Measurements from ENCODE around the gene RABGAP1L. TPM values are rescaled to one million over a fixed set of nuclear protein-coding genes. Genes with fewer than 3 reads are reported as not detected.
"Not testable (repeated sequence)": the region's sequence is repeated elsewhere in the genome, so short reads cannot be mapped to it uniquely, and the experiment has no call there.

RABGAP1L gene
- total and polyA plus RNA-seq, 5 experiments from 2014 or later = 36.8 to 93.6 (median 59.8) TPM

- POLR2A ChIA-PET, DNase-seq, H3K27ac Mint-ChIP-seq, H3K27me3 Mint-ChIP-seq, ATAC-seq, H3K4me3 Mint-ChIP-seq: not testable (repeated sequence)
- Mint-ChIP-seq H3K36me3 (peaks cover 13 to 48% (median 20%) of the 10 kb centered on the region in 3 donors), H3K4me1 (peaks cover 20 to 33% (median 26%) of the 10 kb centered on the region in 4 donors), H3K9me3 (peaks cover 3 to 46% (median 14%) of the 10 kb centered on the region in 9 donors)
Measured at GRCh38 chr1:174409801-174410200, 250.5 kb downstream of the RABGAP1L start.

DNA sequence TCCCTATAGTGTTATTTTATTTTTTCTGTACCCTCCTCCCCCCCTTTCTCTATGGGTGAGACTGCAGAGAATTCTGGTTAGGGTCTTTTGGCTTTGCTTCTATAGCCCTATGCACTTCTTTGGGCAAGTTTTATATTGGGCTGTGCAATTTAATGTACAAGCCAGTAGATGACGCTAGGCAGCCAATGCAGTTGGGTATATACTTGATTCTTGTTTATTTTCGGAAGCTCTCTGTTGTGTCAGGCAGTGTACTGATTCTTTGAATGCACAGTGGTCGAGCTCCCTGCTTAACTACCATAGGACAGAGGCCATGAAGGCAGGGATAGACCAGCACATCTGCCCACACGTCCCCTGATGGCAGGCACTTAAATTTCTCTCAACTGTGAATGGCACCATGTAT lies 254.3 kb downstream of the RABGAP1L start:
- no peaks in the 10 kb centered on the region for H3K27me3 Mint-ChIP-seq
- peak overlapping the region in 1 of 10 donors; percentile 37 for H3K4me3 Mint-ChIP-seq
- peaks cover 19 to 28% (median 26%) of the 10 kb centered on the region in 4 donors for H3K4me1 Mint-ChIP-seq
- H3K27ac Mint-ChIP-seq = no peak overlapping the region
- H3K36me3 Mint-ChIP-seq = peaks cover 10 to 33% (median 20%) of the 10 kb centered on the region in 3 donors
- POLR2A ChIA-PET = no interaction called here
- no peak for ATAC-seq
- no peak for DNase-seq
- peaks cover 3 to 40% (median 14%) of the 10 kb centered on the region in 9 donors for H3K9me3 Mint-ChIP-seq

DNA sequence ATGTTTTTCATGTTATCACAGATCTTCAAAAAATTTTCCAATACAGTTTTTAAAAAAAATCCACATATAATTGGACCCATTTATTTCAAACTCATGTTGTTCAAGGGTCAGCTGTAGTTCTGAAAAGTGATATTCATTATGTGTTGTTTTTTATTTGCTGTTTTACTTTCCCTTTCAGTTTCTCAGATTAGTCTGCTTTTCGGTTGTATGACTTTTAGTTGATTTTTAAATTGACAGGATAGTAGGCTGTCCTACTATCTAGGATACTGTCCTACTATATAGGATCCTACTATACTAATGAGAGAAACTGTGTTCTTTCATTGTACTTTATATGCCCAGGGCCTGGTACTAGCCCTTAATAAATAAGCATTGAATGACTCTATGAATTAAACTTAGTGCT lies 254.9 kb downstream of the RABGAP1L start:
- no peak for ATAC-seq
- Mint-ChIP-seq H3K9me3 (peaks cover 3 to 35% (median 14%) of the 10 kb centered on the region in 9 donors), H3K27ac (no peak overlapping the region)

GRCh38 chr1:174415506-174415905 lies 256.2 kb downstream of the RABGAP1L start:
- no peak for DNase-seq
- Mint-ChIP-seq H3K9me3 (peaks cover 3 to 24% (median 11%) of the 10 kb centered on the region in 9 donors), H3K4me3 (no peak overlapping the region), H3K36me3 (peaks cover 4 to 17% (median 15%) of the 10 kb centered on the region in 3 donors), H3K27me3 (no peaks in the 10 kb centered on the region), H3K27ac (no peak overlapping the region), H3K4me1 (peaks cover 16 to 33% (median 26%) of the 10 kb centered on the region in 4 donors)
- ATAC-seq = no peak
- POLR2A ChIA-PET = no interaction called here

More for the DNA sequence above, 254.9 kb downstream of the RABGAP1L start:
- H3K36me3 Mint-ChIP-seq = peaks cover 6 to 27% (median 20%) of the 10 kb centered on the region in 3 donors
- DNase-seq = no peak
- H3K4me1 Mint-ChIP-seq = peaks cover 19 to 29% (median 27%) of the 10 kb centered on the region in 4 donors
- POLR2A ChIA-PET = no interaction called here
- H3K4me3 Mint-ChIP-seq = peak overlapping the region in 2 of 10 donors; percentile 37 to 69
- no peaks in the 10 kb centered on the region for H3K27me3 Mint-ChIP-seq

DNA sequence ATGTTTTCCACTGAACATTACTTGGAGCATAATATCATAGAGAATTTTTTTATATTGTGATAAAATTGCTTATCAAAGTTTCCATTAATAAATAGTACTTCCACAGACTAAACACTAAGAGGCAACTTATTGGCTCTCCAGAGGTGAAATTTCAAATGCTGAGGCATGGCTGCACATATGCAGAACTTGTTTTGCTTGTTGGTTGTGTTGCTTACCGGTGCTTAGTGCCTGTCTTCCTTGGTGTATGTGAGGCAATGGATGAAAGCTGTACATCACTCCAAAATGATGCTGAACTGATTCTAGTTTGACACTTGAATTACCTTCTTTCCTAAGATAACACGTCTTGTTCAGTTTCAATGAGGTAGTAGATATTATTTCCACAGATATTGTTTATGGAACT lies 258.6 kb downstream of the RABGAP1L start:
- ATAC-seq (no peak), DNase-seq (no peak)
- no peaks in the 10 kb centered on the region for H3K27me3 Mint-ChIP-seq
- peaks cover 6 to 18% (median 12%) of the 10 kb centered on the region in 4 donors for H3K4me1 Mint-ChIP-seq
- no peak overlapping the region for H3K27ac Mint-ChIP-seq
- POLR2A ChIA-PET = no interaction called here
- H3K36me3 Mint-ChIP-seq = peaks cover 0 to 4% (median 0%) of the 10 kb centered on the region in 3 donors
- H3K9me3 Mint-ChIP-seq = peaks cover 0 to 7% (median 0%) of the 10 kb centered on the region in 9 donors
- no peak overlapping the region for H3K4me3 Mint-ChIP-seq

DNA sequence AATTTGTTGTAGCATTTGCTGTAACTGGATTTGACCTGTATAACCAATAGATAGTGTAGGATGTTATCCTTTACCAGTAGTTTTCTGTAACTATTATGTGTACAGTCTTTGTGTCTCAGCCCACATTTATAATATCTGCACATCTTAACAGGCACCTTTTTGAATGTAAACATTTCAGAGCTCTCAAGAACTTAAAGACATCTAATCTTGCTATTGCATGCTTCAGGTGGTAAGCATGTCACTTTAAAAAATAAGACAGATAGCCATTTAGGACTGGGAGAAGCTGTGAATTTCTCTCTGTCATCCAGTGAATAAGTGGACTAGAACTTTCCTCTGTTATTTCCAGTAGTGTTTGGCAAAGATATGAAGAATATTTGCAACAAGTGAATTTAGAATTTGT lies 265.8 kb downstream of the RABGAP1L start:
- POLR2A ChIA-PET = no interaction called here
- H3K9me3 Mint-ChIP-seq = no peaks in the 10 kb centered on the region
- ATAC-seq (no peak), DNase-seq (no peak)
- no peak overlapping the region for H3K27ac Mint-ChIP-seq
- H3K36me3 Mint-ChIP-seq = peaks cover 0 to 4% (median 0%) of the 10 kb centered on the region in 3 donors
- H3K4me3 Mint-ChIP-seq = no peak overlapping the region
- peaks cover 0 to 3% (median under 1%) of the 10 kb centered on the region in 4 donors for H3K4me1 Mint-ChIP-seq
- H3K27me3 Mint-ChIP-seq = no peaks in the 10 kb centered on the region

- Mint-ChIP-seq H3K9me3 (no peaks in the 10 kb centered on the region), H3K27me3 (no peaks in the 10 kb centered on the region), H3K27ac (no peak overlapping the region), H3K36me3 (peaks cover 0 to 4% (median 2%) of the 10 kb centered on the region in 3 donors), H3K4me1 (peaks cover 0 to 3% (median under 1%) of the 10 kb centered on the region in 4 donors), H3K4me3 (no peak overlapping the region)
- POLR2A ChIA-PET = no interaction called here
- DNase-seq = no peak
- no peak for ATAC-seq
Measured at GRCh38 chr1:174426153-174426552, 266.8 kb downstream of the RABGAP1L start.

DNA sequence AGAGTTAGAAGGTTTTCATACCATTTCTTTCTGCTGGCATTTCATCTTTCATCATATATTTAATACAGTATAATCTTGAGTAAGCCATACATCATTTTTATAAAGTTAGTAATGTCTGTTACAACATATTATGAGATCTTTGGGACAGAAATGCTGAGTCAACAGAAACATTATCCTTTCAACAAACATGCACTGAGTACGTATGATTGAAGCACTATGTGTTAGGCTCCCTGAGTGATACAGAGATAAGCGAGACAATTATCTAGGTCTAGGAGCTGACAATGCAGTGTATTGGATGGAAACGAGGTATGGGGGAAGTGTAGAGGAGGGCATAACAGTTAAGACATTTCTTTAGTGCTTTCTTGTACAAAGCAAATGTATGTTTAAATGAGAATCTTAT lies 268.7 kb downstream of the RABGAP1L start:
- Mint-ChIP-seq H3K36me3 (peaks cover 0 to 2% (median 2%) of the 10 kb centered on the region in 3 donors), H3K4me1 (peaks cover 0 to 3% (median under 1%) of the 10 kb centered on the region in 4 donors), H3K4me3 (no peak overlapping the region), H3K27ac (no peak overlapping the region), H3K9me3 (no peaks in the 10 kb centered on the region), H3K27me3 (no peaks in the 10 kb centered on the region)
- POLR2A ChIA-PET = no interaction called here
- DNase-seq (no peak), ATAC-seq (no peak)

DNA sequence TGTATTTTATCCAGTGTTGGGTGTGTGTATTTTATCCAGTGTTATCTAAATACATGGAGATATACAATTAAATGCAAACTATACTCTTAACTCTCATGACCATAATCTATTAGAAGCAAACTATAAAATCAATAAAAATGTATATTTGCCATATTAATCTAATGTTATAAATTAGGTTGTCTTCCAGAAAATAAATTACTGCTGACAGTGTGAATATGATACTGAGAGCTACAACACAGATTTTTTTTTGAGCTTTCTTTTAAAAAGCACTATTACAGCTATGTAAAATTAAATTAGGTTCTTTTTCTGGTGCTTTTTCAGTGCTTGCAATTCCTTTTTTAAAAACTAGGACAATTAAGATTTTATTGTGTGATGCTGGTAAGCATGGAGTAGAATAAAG lies 269.4 kb downstream of the RABGAP1L start:
- Mint-ChIP-seq H3K4me1 (peaks cover 0 to 3% (median under 1%) of the 10 kb centered on the region in 4 donors), H3K27ac (no peak overlapping the region), H3K9me3 (no peaks in the 10 kb centered on the region), H3K4me3 (no peak overlapping the region), H3K36me3 (peaks cover 0 to 8% (median 5%) of the 10 kb centered on the region in 3 donors), H3K27me3 (no peaks in the 10 kb centered on the region)
- POLR2A ChIA-PET = no interaction called here
- no peak for ATAC-seq
- DNase-seq = no peak

GRCh38 chr1:174433451-174433850 lies 274.1 kb downstream of the RABGAP1L start:
- H3K9me3 Mint-ChIP-seq = peaks cover 0 to 6% (median 0%) of the 10 kb centered on the region in 9 donors
- no peak for DNase-seq
- H3K4me3 Mint-ChIP-seq = no peak overlapping the region
- H3K36me3 Mint-ChIP-seq = peaks cover 0 to 21% (median 13%) of the 10 kb centered on the region in 3 donors
- no peak for ATAC-seq
- H3K4me1 Mint-ChIP-seq = peaks cover 0 to 1% (median 0%) of the 10 kb centered on the region in 4 donors
- H3K27ac Mint-ChIP-seq = no peak overlapping the region
- POLR2A ChIA-PET = no interaction called here
- no peaks in the 10 kb centered on the region for H3K27me3 Mint-ChIP-seq

DNA sequence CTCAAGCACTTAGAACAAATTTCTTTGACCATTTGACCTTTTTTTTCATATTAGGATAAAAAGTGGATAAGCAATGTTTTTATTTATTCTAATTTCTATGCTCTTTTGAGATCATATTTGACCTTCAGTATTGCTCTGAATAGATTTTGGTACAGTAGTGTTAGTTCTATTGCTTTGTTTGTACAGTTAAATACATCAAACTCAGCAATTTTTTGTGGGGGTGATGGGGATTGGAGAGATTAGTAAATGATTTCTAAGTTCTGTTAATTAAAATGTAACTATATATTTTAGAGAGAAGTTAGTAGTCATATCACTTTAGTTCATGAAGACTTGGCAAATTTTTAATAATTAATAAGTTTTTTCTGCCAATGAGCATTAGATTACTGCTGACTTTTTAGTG lies 286.0 kb downstream of the RABGAP1L start:
- no peaks in the 10 kb centered on the region for H3K27me3 Mint-ChIP-seq
- POLR2A ChIA-PET = no interaction called here
- peaks cover 0 to 14% (median 8%) of the 10 kb centered on the region in 3 donors for H3K36me3 Mint-ChIP-seq
- peaks cover 3 to 6% (median 5%) of the 10 kb centered on the region in 4 donors for H3K4me1 Mint-ChIP-seq
- DNase-seq (no peak), ATAC-seq (no peak)
- H3K4me3 Mint-ChIP-seq = no peak overlapping the region
- peaks cover 0 to 10% (median 0%) of the 10 kb centered on the region in 9 donors for H3K9me3 Mint-ChIP-seq
- no peak overlapping the region for H3K27ac Mint-ChIP-seq

- DNase-seq = no peak
- Mint-ChIP-seq H3K9me3 (peaks cover 0 to 10% (median 0%) of the 10 kb centered on the region in 9 donors), H3K36me3 (peaks cover 0 to 14% (median 8%) of the 10 kb centered on the region in 3 donors), H3K27me3 (no peaks in the 10 kb centered on the region), H3K27ac (no peak overlapping the region), H3K4me1 (peaks cover 3 to 6% (median 4%) of the 10 kb centered on the region in 4 donors), H3K4me3 (no peak overlapping the region)
- no peak for ATAC-seq
- POLR2A ChIA-PET = no interaction called here
Measured at GRCh38 chr1:174445817-174446216, 286.5 kb downstream of the RABGAP1L start.

DNA sequence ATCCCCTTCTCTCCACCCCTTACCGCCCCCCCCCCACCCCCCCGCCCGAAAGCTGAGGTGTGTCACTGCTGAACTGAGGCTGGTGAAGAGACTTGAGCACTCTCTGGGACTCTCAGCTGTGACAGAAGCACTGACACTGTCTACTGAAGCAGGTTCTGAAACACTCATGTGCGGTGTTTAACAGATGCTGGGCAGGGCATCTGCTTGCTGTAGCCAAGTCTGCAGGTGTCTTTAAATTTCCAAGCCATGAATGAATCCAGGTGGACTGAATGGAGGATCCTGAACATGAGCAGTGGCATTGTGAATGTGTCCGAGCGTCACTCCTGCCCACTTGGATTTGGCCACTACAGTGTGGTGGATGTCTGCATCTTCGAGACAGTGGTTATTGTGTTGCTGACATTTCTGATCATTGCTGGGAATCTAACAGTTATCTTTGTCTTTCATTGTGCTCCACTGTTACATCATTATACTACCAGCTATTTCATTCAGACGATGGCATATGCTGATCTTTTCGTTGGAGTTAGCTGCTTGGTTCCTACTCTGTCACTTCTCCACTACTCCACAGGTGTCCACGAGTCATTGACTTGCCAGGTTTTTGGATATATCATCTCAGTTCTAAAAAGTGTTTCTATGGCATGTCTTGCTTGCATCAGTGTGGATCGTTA lies 288.7 kb downstream of the RABGAP1L start, which contains the start of gene GPR52:
GPR52 (plus strand) TSS at position 99 of the 665 bp plus-strand sequence; CDS start at position 247, 148 bp downstream.
- POLR2A ChIA-PET = no interaction called here
- Mint-ChIP-seq H3K4me3 (no peak within 1 kb of the TSS), H3K36me3 (peaks cover 0 to 16% (median 8%) of the 10 kb centered on the region in 3 donors), H3K27ac (peak within 1 kb of the TSS in 2 of 10 donors; percentile 11 to 52), H3K27me3 (no peaks in the 10 kb centered on the region), H3K9me3 (peaks cover 0 to 10% (median 0%) of the 10 kb centered on the region in 9 donors), H3K4me1 (peaks cover 3 to 6% (median 4%) of the 10 kb centered on the region in 4 donors)
- DNase-seq = no peak
- ATAC-seq = no peak

All from naive thymus-derived CD8-positive, alpha-beta T cell (primary cell).